Endodermal cell (in vitro differentiated cells): ENCODE measurements around the gene ARHGEF12. TPM values are rescaled to one million over a fixed set of nuclear protein-coding genes. Genes with fewer than 3 reads are reported as not detected.

Experiments used
- DNase-seq: peaks from one replicate; pipeline ENCODE4 v3.0.0-alpha.2; 2017
- H3K27ac ChIP-seq: 2 replicates; pipeline ENCODE4 v1.5.1; 2013; ENCODE audit warnings: mild to moderate bottlenecking, low read depth, low read length, moderate library complexity
- H3K27me3 ChIP-seq: 2 replicates; pipeline ENCODE4 v1.6.1; 2013; ENCODE audit warnings: mild to moderate bottlenecking, low read length, moderate library complexity; ENCODE audit not compliant: insufficient read depth, control insufficient read depth, poor library complexity, severe bottlenecking
- H3K36me3 ChIP-seq: 2 replicates; pipeline ENCODE4 v1.7.0; 2013; ENCODE audit warnings: mild to moderate bottlenecking, low read length, moderate library complexity; ENCODE audit not compliant: control insufficient read depth, insufficient read depth
- H3K4me1 ChIP-seq: one replicate; pipeline ENCODE4 v1.7.0; 2013; ENCODE audit warnings: low read length; ENCODE audit not compliant: control insufficient read depth, insufficient read depth
- H3K4me3 ChIP-seq: 2 replicates; pipeline ENCODE4 v1.5.1; 2013; ENCODE audit warnings: mild to moderate bottlenecking, low read length, moderate library complexity
- H3K9ac ChIP-seq: 2 replicates; pipeline ENCODE4 v1.6.1; 2013; ENCODE audit warnings: mild to moderate bottlenecking, low read length, moderate library complexity; ENCODE audit not compliant: poor library complexity, severe bottlenecking; ENCODE audit errors: extremely low read depth
- H3K9me3 ChIP-seq: 2 replicates; pipeline ENCODE4 v1.6.1; 2013; ENCODE audit warnings: mild to moderate bottlenecking, low read length, moderate library complexity; ENCODE audit not compliant: control insufficient read depth
- H3K27ac Mint-ChIP-seq: 2 replicates; pipeline ENCODE4 v1.8.0; 2020; ENCODE audit warnings: mixed read lengths
- H3K27me3 Mint-ChIP-seq: 2 replicates; pipeline ENCODE4 v1.8.0; 2021; ENCODE audit warnings: mild to moderate bottlenecking, mixed read lengths; ENCODE audit not compliant: insufficient read depth
- H3K36me3 Mint-ChIP-seq: 2 replicates; pipeline ENCODE4 v1.8.0; 2020; ENCODE audit warnings: low read depth, mixed read lengths
- H3K4me1 Mint-ChIP-seq: 2 replicates; pipeline ENCODE4 v1.8.0; 2020; ENCODE audit warnings: mixed read lengths
- H3K4me3 Mint-ChIP-seq: 2 replicates; pipeline ENCODE4 v1.8.0; 2020; ENCODE audit warnings: mild to moderate bottlenecking, moderate library complexity, mixed read lengths
- H3K9me3 Mint-ChIP-seq: 2 replicates; pipeline ENCODE4 v1.8.0; 2020; ENCODE audit warnings: mild to moderate bottlenecking, mixed read lengths
- CTCF ChIP-seq: fragments of 200-600 bp; sonication (generic); conservative IDR thresholded peaks from 2 replicates; pipeline ENCODE4 v1.5.0; 2021; ENCODE audit warnings: antibody characterized with exemption, mild to moderate bottlenecking
- WGBS, 2 experiments: methylation state at CpG; one replicate each; pipeline versions ENCODE4 v1.1.5 to v1.1.7; 2013; ENCODE audit warnings: missing lambda C conversion rate in 2 of 2, mixed read lengths in 1 of 2; ENCODE audit not compliant: insufficient coverage in 1 of 2, insufficient read length in 1 of 2; 5-methylcytosine and 5-hydroxymethylcytosine counted together
- total RNA-seq, 2 donors: library from RNA; stranded (reverse); fragmentation: NEBNext Ultra II Directional in 1 of 2; extraction: Animal tissue kit (Norgen Biotek cat#: 25700) in 1 of 2; gene quantifications; 2 replicates in 1 of 2; 3 replicates in 1 of 2; pipeline ENCODE4 v1.2.1, GENCODE V29; 2021

Gene ARHGEF12
- total RNA-seq, 2 donors from 2014 or later = 35.3 to 38.7 TPM

GRCh38 chr11:120457996-120458395 lies 121.8 kb downstream of the ARHGEF12 start:
- DNase-seq = no peak
- peaks cover 95% of the 10 kb centered on the region for H3K36me3 ChIP-seq
- no peak for TF ChIP-seq CTCF
- H3K4me1 ChIP-seq = no peaks in the 10 kb centered on the region
- Mint-ChIP-seq H3K36me3 (peaks cover 66% of the 10 kb centered on the region), H3K9me3 (no peaks in the 10 kb centered on the region), H3K27me3 (no peaks in the 10 kb centered on the region), H3K4me1 (no peaks in the 10 kb centered on the region), H3K4me3 (no peak overlapping the region), H3K27ac (peak overlapping the region; percentile 28)
- H3K27ac ChIP-seq = no peak overlapping the region
- no peaks in the 10 kb centered on the region for H3K27me3 ChIP-seq
- H3K9ac ChIP-seq = no peak overlapping the region
- no peaks in the 10 kb centered on the region for H3K9me3 ChIP-seq
- WGBS, 2 experiments = 92 to 95% methylated on average over 1 of the region's 1 CpG
- H3K4me3 ChIP-seq = no peak overlapping the region

DNA sequence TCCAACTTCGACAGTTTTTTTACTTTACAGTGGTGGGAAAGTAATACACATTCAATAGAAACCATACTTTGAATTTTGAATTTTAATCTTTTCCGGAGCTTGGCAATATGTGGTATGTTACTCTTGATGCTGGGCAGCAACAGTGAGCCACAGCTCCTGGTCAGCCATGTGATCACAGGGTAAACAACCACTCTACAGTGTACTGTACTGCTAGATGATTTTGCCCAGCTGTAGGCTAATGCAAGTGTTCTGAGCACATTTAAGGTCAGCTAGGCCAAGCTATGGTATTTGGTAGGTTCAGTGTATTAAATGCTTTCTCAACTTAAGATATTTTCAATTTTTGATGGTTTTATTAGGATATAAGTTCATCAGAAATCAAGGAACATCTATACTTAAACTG lies 126.6 kb downstream of the ARHGEF12 start:
- Histone ChIP-seq H3K9ac (no peak overlapping the region), H3K4me3 (no peak overlapping the region), H3K27me3 (no peaks in the 10 kb centered on the region), H3K4me1 (no peaks in the 10 kb centered on the region), H3K36me3 (peaks cover 93% of the 10 kb centered on the region), H3K9me3 (no peaks in the 10 kb centered on the region), H3K27ac (no peak overlapping the region)
- 89% methylated on average over 2 of the region's 2 CpGs; no CpG with 5 or more reads in 1 of the 2 experiments for WGBS, 2 experiments
- peaks cover 83% of the 10 kb centered on the region for H3K36me3 Mint-ChIP-seq
- H3K27ac Mint-ChIP-seq = no peak overlapping the region
- no peaks in the 10 kb centered on the region for H3K27me3 Mint-ChIP-seq
- no peak overlapping the region for H3K4me3 Mint-ChIP-seq
- DNase-seq = no peak
- no peak for TF ChIP-seq CTCF
- no peaks in the 10 kb centered on the region for H3K9me3 Mint-ChIP-seq
- no peaks in the 10 kb centered on the region for H3K4me1 Mint-ChIP-seq

DNA sequence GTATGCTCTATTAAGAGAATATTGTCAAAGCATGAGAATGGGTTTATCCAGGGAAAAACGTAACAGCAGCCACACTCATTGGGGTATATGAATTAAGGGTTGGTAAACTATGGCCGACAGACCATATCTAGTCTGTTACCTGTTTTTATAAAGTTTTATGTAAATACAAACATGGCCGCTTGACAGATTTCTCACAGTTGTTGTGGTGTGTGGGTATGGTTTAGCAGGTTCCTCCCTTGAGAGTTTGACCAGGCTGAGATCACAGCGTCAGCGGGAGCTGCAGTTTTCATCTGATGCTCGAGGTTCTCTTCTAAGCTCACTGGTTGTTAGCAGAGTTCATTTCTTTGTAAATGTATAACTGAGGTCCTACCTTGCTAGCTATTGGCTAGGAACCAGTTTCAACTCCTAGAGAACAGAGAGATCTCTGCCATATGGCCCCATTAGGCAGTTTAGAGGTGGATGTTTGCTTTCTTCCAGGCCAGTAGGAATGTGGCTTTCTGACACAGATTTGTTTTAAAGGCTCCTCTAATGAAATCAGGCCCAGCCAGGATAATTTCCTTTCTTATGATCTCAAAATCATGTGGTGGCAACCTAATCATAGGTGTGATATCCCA lies 129.8 kb downstream of the ARHGEF12 start:
- no peak overlapping the region for H3K27ac Mint-ChIP-seq
- Histone ChIP-seq H3K4me3 (no peak overlapping the region), H3K9me3 (no peaks in the 10 kb centered on the region), H3K4me1 (no peaks in the 10 kb centered on the region), H3K36me3 (peaks cover 90% of the 10 kb centered on the region), H3K27ac (no peak overlapping the region), H3K27me3 (no peaks in the 10 kb centered on the region), H3K9ac (no peak overlapping the region)
- TF ChIP-seq CTCF = no peak
- H3K4me3 Mint-ChIP-seq = no peak overlapping the region
- no peaks in the 10 kb centered on the region for H3K4me1 Mint-ChIP-seq
- no peak for DNase-seq
- peaks cover 80% of the 10 kb centered on the region for H3K36me3 Mint-ChIP-seq
- no peaks in the 10 kb centered on the region for H3K27me3 Mint-ChIP-seq
- 89 to 98% methylated on average over 4 to 6 of the region's 6 CpGs for WGBS, 2 experiments
- no peaks in the 10 kb centered on the region for H3K9me3 Mint-ChIP-seq
